HG03045 (cell line): ENCODE measurements around the gene ILKAP.

Source experiments
- ATAC-seq: cut with Tn5 transposase; IDR thresholded peaks from one replicate; pipeline ENCODE4 v1.9.1; 2021; ENCODE audit warnings: mild to moderate bottlenecking, moderate library complexity; ENCODE audit not compliant: unreplicated experiment

The ILKAP gene, protein sequence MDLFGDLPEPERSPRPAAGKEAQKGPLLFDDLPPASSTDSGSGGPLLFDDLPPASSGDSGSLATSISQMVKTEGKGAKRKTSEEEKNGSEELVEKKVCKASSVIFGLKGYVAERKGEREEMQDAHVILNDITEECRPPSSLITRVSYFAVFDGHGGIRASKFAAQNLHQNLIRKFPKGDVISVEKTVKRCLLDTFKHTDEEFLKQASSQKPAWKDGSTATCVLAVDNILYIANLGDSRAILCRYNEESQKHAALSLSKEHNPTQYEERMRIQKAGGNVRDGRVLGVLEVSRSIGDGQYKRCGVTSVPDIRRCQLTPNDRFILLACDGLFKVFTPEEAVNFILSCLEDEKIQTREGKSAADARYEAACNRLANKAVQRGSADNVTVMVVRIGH

DNA sequence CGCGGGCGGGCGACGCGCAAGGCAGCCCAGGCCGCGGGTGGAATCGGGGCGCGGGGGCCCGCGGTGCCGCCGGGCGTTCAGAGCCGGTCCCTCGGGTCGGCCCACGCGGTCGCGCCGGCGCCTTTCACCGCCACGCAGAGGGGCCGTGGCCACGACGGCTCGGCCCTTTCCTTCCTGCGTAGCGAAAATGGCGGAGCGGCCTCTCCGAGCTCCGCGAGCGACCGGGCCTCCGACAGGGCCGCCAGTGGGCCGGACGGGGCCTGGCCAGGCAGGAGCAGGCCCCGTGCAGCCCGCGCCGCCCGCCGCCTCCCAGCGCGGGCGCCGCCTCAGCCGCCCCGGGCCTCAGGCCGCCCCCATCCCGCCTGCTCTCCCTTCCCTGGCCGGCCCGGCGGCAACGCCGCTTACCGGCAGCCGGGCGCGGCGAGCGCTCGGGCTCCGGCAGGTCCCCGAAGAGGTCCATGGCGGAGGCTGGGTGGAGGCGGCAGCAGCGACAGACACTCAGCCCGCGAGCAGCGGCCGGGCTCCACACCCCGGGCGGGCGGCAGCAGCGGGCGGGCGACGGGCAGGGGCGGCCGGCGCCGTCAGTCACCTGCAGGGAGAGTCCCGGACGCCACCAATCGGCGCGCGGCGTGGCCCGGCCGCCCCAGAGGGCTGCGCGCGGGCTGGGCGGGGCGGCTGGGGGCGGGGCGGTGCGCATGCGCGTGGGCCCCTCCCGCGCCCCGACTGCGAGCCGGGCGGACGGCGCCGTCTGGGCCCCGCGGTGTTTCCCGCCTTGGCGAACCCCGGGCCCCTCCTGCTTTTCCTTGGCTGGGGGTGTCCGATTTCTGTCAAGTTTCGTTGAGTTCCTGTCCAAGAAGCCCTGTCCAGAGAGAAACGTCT is at the start of gene ILKAP:
Gene ILKAP (minus strand): TSS at position 602 of the 879 bp plus-strand sequence. CDS start 142 bp downstream, at position 460.
- peak; percentile 95 for ATAC-seq

DNA sequence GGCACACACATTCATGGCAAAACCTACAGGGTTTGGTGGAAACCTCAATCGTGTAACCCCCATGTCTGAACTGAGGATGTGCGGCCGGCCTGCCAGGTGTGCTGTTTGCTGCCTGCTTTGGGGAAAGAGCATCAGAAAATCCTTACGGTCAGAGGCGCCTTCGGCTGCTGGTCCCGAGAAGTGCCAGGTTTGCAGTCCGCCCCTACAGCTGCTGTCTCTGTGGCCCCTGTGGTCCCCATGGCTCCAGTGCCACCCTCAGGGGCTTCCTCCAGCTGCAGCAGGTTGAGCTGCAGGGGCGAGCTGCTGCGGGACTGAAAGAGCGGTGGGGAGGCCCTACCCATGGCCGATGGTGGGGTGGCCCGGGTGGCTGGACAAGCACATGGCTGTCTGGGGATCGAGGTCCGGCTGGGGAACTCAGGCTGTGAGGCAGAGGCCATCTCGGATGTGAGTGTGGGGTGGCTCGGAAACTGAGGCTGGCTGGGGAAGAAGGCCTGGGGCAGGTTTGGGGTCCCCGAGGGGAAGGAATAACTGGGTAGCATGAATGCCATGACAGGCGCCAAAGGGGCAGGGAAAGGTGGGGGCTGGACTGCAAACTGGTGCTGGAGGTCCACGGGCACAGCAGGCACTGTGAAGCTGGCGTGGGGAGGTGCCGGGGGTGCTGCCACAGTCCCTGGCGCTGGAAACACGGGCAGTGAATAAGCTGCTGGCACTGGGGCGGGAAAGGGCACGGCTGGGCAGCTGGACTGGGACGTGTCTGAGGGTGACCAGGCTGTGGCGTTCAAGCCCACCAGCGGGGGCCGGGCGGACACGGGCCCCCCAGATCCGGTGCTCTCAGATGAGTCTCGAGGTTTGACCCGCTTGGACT is 49.5 kb upstream of the ILKAP start:
- no peak for ATAC-seq

DNA sequence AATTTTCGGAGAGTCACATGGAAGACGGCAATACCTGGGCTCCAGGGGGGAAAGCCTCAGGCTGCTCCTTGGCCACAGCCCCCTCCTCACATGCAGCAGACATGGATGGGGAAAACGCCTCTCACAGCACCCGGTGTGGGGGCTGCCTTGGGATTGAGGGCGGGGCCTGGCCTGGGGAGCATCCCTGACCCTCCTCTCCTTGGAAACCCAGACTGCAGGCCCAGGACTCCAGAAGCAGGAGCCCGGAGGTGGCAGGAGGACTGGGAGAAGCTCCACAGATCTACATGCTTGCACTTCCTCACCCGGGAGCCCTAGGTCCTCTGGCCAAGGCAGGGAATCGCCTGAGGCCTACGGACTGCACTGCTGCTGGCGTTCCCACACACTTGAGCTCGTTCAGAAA is 48.5 kb upstream of the ILKAP start:
- no peak for ATAC-seq

DNA sequence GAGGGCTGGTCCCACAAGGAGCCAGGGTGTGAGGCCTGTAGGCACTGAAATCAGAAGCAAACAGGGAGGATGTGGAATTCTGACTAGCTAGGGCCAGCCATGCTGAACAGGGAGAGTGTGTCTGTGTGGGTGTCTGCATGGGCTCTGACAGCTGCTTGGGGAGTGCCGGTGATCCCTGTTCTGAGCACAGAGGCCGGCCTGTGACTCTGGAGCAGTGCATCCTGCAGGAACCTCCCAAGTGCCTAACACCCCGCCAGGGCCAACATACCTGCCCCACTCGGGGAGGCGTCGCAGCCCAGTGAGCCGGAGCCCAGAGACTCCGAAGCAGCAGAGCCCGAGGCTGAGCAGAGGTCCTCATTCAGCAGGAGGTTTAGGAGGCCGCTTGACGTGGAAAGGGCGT is 47.8 kb upstream of the ILKAP start:
- ATAC-seq, result no peak

DNA sequence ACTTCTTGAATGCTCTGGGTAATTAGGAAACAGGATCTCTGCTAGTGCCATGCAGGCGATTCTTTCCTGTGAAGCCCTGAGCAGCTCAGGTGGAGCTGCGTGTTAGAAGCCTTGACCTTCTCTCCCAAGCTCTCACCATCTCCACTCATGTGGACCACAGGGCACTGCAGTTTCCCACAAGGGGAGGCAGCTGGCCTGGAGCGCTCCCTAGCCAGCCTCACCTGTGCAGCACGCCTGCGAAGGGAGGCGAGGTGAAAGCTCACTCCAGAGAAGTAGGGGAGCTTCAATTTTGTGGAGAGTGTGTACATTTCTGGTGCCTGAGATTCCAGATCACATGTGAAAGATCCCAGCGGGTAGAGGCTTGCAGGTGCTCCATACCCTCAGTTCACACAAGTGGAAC is 47.4 kb upstream of the ILKAP start:
- no peak for ATAC-seq

DNA sequence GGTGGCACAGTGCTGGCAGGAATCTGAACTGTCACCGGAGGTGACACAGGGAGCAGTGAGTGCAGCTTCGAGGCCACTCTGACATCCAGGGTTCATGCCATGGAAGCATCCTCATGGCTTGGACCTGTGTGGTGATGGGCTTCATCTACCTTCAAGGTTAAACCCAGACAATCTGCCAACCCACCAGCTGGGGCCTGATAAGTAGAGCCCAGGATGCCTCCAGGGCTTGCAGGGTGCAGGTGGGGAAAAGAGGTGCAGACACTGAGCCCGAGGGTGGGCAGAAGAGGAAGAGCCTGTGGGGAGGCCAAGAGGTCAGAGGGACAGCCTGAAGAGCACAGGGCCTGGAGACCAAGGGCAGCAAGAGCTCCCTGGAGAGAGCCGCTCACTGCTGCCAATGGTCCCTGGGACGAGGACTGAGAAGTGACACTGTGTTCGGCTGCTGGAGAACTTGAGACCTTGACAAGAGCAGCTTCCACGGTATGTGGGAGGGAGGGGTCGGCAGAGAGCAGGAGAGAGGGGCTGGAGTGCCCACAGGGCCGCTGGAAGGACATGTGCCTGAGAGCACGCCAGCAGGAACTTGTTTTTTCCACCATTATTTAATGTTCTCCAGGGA is 44.5 kb upstream of the ILKAP start:
- ATAC-seq, result no peak

DNA sequence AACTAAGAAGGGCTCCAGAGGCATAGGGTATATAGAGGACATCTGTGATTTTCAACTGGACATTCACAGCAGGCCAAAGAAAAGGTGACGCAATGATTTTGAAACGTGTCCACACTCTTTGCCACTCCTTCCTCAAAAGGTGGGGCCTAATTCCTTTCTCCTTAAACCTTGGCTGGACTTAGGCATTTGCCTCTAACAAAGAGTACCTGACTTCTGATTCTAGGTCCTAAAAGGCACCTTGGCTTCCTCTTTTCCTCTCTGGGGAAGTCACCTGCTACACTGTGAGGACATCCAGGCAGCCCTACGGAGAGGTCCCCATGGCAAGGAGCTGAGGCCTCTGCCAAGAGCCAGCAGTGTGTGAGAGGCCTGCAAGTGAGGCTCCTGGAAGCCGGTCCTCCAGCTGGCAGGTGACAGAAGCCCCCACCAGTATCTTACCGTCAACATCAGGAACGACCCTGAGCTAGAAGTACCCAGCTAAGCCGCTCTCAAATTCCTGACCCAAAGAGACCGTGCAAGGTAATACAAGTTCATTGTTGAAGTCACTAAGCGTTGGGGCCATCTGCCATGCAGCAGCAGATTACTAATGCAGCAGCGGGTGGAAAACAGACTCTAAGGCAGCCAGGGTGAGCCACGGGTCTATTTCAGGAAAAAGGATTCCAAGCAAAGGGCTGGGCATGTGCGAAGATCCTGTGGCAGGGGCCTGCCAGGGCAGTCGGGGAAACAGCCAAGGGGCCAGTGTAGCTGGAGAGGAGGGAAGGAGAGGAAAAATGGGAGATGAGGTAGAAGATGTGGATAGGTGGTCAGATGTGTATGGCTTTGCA is 43.7 kb upstream of the ILKAP start:
- ATAC-seq, result no peak

DNA sequence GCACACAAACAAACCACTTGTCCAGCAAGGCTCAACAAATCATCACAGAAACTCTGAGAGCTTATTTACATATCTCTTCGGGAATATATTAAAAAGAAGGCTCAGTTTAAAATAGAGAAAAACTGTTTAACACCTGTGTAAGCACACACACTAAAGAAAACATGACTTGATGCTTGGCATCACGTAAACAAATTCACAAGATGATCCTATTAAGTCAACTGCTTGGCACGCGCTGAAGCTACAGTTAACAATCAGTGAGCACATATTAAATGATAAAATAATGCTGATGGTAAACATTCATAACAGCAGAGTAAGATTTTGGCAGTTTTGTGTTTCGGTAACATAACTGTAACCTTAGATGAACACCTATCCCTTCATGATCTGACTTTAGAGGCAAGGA is 40.7 kb upstream of the ILKAP start:
- no peak for ATAC-seq

DNA sequence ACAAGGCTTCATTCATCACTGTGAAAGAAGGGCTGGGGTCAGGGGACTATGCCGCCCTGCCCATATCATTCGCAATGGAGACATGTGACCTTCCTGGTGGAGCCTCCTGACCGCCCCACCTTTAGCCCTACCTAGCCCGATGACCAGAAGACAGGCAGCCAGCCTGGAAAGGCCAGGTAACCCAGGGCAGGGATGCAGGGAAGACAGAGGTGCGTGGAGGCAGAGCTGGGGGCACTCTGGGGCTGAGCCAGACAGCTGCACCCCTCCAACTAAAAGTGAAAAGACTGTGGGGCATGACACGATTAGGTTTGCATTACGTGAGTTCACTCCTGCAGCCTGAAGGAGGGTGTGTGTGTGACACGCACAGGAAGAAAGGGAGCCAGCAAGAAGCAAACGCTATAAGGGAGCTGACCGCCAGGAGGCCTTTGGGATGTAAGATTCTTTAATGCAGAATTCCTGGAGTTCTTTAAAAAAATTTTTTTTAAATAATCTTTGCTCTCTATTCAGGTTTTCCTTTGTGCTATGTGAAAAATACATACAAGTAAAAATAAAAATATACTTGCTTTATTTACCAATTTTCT is 40.1 kb upstream of the ILKAP start:
- ATAC-seq, result no peak

DNA sequence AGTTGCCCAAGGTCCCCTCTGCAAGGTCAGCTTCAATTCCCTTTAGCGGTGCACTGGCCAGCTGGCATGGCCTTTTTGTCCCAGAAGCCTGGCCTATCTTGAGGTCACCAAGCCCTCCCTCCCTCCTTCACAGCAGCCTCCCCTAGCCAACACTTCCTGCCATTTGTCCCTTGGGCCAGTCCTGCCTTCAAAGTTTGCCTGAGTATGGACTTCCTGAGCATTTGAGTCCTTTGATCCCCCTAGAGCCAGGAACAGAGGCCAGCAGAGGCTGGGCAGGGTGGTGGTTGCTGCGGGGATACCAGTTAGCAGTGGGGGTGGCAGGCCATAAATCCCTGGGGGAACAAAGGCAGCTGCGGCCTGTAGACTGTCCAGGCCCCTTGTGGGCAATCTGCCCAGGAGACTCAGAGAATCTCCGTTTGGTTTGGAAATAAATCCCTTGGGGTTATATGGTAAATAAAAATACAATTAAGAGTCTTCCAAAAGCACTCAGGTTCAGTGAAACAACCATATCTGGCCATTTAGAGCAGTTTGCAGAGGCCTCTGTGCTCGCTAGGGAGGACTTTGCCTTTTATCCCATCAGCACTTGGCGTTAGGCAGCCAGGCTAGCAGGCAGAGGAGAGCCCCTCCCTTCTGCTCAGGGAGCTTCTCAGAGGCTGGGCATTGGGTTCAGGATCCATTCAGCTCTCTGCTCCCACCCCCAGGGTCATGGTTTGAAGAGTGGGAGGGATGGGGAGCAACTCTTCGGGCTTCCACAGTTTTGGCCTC is 39.4 kb upstream of the ILKAP start:
- ATAC-seq, result no peak

DNA sequence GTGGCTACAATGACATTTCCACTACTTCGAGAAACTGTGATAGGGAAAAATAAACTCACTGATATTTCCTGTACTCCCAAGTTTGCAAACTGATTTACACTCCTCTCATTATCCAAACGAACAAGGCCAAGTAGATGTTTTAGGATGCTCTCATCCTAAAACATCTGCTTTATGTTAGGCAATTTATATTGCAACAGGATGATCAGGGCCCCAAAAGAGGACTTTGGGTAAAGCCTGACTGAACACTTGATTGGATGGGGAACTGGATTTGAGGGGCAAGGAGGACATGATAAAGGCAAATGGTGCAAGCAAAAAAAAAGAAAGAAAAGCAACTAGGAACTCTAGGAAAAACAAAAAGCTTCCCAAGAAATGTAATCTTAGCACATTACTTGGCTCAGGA is 38.5 kb upstream of the ILKAP start:
- ATAC-seq, result no peak

DNA sequence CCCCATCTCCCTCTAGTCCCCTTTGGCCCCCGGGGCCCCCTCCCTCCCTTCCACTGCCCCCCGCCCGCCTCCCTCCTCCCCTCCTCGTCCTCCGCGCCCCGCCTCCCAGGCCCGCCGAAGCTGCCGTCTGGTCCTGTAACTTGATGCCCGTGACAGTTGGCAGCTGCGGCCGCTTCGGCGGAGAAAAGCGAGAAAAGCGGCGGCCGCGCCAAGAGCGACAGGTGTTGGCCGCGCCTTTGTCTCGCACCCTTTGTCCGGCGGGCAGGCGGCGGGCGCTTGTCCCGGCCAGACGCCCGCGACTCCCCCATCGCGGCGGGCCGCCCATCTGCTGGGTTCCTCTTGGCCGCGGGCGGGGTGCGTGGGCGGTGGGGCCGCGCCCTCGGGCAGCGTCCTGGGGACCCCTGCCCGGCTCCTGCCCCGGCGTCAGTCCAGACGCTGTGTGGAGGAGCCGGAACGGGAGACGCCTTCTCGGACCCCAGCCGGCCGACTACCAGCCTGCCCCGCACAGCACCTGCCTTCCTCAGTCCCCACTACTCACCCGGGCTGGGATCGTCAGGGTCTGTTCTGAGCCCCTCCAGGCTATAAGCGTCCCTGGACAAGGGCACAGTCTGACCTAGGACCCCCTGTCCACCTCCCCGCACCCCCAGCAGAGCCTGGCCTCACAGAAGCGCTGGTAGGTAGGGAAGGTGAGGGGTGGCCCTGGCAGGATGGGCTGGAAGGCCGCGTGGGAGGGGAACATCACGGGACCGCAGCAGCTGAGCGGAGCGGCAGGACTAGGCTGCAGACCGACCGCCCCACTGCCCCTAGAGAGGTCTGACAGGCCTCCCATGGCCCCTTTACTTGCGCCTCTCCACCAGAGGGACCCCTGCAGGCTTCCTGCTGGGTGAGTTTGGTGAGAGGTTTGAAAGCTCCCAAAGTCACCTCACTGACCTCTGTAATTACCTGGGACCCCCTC is 37.5 kb upstream of the ILKAP start:
- no peak for ATAC-seq

DNA sequence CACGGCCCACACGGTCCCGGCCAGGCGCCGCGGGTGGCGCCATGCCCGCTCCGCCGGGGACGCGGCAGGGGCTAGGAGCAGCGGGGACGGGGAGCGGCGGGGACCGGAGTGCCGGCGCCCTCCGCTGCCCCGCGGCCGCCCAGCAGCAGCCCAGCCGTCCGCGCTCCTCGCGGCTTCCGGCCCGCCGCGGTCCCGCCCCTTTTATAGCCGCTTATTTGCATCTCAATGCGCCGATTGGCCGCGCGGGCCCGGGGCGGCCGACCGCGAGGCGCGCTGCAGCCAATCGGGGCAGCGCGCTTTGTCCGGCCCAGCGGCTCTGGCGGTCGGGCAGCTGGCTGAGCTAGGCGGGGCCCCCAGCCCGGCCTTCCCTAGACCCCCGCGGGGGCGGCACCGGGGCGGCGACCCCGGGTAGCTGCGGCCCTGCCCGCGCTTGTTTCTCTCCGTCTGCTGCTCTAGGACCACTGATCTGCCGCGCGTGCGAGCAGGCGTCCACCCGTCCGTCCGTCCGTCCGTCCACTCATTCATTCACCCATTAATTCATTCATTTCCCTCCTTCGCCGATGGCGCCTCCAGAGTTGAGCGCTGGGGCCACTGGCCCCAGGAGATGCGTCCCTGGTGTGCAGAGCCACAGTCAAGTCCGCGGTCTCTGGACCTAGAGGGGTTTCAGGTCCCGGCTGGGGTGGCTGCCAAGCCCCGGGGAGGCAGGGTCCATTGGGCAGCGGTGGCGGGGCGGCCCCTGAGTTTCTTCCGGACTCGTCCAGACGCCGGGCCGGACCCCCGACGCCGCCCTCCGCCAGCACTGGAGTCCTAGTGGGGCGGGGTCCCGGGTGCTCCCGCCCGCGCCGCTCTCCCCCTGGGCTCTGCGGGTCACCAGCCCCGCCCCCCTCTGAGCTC is 36.6 kb upstream of the ILKAP start, which contains the start of gene HES6:
Gene HES6 (minus strand): TSS at position 176 of the 894 bp plus-strand sequence. CDS start 133 bp downstream, at position 43.
- peak; percentile 87 for ATAC-seq

DNA sequence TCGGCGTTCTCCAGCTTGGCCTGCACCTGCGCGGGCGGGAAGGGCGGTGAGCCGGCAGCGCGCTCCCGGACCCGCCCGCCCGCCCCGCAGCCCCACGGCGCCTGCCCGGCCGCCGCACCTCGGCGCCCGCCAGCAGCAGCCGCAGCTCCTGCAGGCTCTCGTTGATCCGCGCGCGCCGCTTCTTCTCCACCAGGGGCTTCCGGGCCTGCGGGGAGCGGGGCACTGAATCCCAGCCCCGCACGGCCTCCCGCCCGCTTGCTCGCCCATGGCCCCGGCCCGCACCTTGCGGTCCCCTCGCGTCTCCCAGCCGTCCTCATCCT is 36.0 kb upstream of the ILKAP start:
- ATAC-seq, result peak; percentile 18

DNA sequence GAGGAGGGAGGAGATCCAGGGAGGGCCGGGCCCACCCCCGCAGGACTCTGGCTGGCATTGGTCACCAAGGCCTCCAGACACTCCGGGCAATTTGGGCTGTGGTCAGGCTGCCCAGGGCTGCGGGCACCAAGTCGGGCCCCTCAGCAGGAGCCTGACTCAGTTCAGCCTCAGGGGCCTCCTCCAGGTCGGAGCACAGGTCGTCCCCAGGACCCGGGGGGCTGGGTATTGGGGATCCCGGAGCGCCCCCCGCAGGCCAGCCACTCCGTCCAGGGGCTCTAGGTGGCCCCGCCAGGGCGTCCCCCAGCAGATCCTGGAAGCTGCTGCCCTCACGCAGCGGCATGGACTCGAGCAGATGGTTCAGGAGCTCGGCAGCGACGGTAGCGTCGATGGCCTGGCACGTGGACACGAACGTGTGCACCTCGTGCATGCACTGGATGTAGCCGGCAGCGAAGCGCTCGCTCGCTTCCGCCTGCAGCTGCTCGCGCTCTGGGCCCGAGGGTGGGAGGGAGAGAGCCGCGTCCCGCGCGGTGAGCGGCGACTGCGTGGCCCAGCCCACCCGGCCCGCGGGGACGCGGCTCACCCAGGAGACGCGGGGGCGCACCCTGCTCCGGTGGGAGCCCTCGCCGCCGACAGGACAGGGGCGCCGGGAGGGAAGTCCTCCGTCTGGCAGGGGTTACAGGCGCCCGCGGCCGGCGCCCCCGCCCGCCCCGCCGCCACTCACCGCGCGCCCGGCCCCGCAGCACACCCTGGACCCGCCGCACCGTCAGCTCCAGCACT is 35.5 kb upstream of the ILKAP start:
- no peak for ATAC-seq

DNA sequence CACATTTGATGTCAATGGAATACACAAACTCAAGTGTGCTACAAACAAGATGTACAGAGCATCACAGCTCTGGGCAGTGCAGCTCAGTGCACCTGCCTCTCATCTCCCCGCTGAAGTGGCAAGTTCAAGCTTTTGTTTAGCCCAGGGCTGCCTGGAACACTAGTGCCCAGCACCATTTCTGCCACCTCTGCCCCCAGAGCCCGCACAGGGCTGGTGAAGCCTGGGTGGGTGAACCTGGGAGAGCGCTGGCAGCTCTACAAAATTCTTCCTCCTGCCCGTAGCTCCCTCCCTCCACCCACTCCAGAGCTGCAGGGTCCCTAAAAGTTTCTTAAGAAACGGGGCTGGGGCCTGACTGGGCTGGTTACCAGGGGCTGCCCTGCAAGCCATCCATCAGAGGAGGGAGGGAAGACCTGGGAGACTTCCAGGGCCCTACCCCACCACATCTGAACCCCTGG is 34.8 kb upstream of the ILKAP start:
- no peak for ATAC-seq
